ENCODE measurements around the gene ACACB.

The ACACB gene

GRCh38 chr12:109309381-109310246 lies 193.2 kb downstream of the ACACB start:
- H3K27ac ChIP-seq: no peak overlapping the region
- peak overlapping the region in 5 of 7 experiments; percentile 15 to 42 (median 21) for H3K4me3 ChIP-seq

GRCh38 chr12:109310247-109311125 lies 194.1 kb downstream of the ACACB start:
- Histone ChIP-seq H3K27ac (no peak overlapping the region), H3K4me3 (peak overlapping the region in 5 of 7 experiments; percentile 4 to 42 (median 21))
